A549 (cell line): ENCODE measurements around the gene NGF. TPM values are rescaled to one million over a fixed set of nuclear protein-coding genes. Genes with fewer than 3 reads are reported as not detected.

Experiments used
- ATAC-seq, 2 experiments: fragments of 200-7000 bp in 1 of 2; fragments of >200 bp in 1 of 2; cut with Nextera tagmentation in 1 of 2; cut with Tn5 transposase in 1 of 2; 3 replicates each; pipeline versions ENCODE4 v1.8.0 to v1.9.1; 2018 to 2020; ENCODE audit warnings: mild to moderate bottlenecking in 1 of 2, moderate library complexity in 1 of 2
- CTCF ChIA-PET: fragments of 300-600 bp; sonication (Branson Sonifier 250); formaldehyde crosslinking; extraction: SDS; loops from one replicate; lab custom pipeline; 2021; ENCODE audit warnings: antibody characterized with exemption, inconsistent platforms; lab: Yijun Ruan, JAX
- POLR2A ChIA-PET: fragments of 350-600 bp; formaldehyde crosslinking; extraction: SDS; loops from one replicate; lab custom pipeline; 2021; ENCODE audit warnings: antibody characterized with exemption, inconsistent platforms; lab: Yijun Ruan, JAX
- DNase-seq, 2 experiments: peaks; one replicate each; pipeline versions ENCODE4 v3.0.0 to v3.0.0-alpha.2; 2011 to 2016; ENCODE audit warnings: low read depth in 1 of 2, low spot score in 1 of 2
- FAIRE-seq: peaks from 2 replicates; lab custom pipeline; 2011; peaks lifted over from hg19 to GRCh38; lab: Jason Lieb, UNC
- H3K27ac ChIP-seq, 2 experiments: fragments of >200 bp; sonication (Bioruptor Twin); formaldehyde crosslinking; 3 replicates each; pipeline ENCODE4 v1.5.1; 2016 to 2017
- H3K4me1 ChIP-seq: fragments of >200 bp; sonication (Bioruptor Twin); formaldehyde crosslinking; 3 replicates; pipeline ENCODE4 v1.6.1; 2016
- H3K4me2 ChIP-seq: fragments of >200 bp; sonication (Bioruptor Twin); formaldehyde crosslinking; 3 replicates; pipeline ENCODE4 v1.6.1; 2016
- H3K4me3 ChIP-seq: fragments of >200 bp; sonication (Bioruptor Twin); formaldehyde crosslinking; 3 replicates; pipeline ENCODE4 v1.5.1; 2016
- H3K9me3 ChIP-seq: fragments of >200 bp; sonication (Bioruptor Twin); formaldehyde crosslinking; 3 replicates; pipeline ENCODE4 v1.6.1; 2016
- CBX8 ChIP-seq: fragments of 200-600 bp; sonication (generic); IDR thresholded peaks from 2 replicates; pipeline ENCODE4 v1.6.1; 2016
- CEBPB ChIP-seq, 2 experiments: fragments of >200 bp in 1 of 2; sonication (Bioruptor Twin) in 1 of 2; formaldehyde crosslinking in 1 of 2; IDR thresholded peaks; 2 replicates each; pipeline ENCODE4 v1.6.1; 2012 to 2016
- EHMT2 ChIP-seq: fragments of 200-600 bp; sonication (generic); IDR thresholded peaks from 2 replicates; pipeline ENCODE4 v1.6.1; 2016; ENCODE audit warnings: antibody characterized with exemption, low read depth, mild to moderate bottlenecking, moderate library complexity
- FOXS1 ChIP-seq: fragments of 250-450 bp; sonication (Bioruptor Pico); IDR thresholded peaks from 2 replicates; pipeline ENCODE4 v1.5.0; 2020; ENCODE audit warnings: mild to moderate bottlenecking, moderate library complexity
- HOXB5 ChIP-seq: fragments of 250-450 bp; sonication (Bioruptor Pico); IDR thresholded peaks from 2 replicates; pipeline ENCODE4 v1.5.0; 2020; ENCODE audit warnings: mild to moderate bottlenecking, moderate library complexity
- JUNB ChIP-seq: fragments of >200 bp; sonication (Bioruptor Twin); formaldehyde crosslinking; IDR thresholded peaks from 2 replicates; pipeline ENCODE4 v1.6.1; 2016
- MYC ChIP-seq: IDR thresholded peaks from 2 replicates; pipeline ENCODE4 v1.6.1; 2012; ENCODE audit warnings: mild to moderate bottlenecking, inconsistent platforms, low read length, improper control_type of control experiment, borderline replicate concordance
- NFE2L2 ChIP-seq: fragments of 150-350 bp; conservative IDR thresholded peaks from 2 replicates; pipeline ENCODE4 v1.6.1; 2014; ENCODE audit warnings: low read length
- PHF8 ChIP-seq: fragments of 200-600 bp; sonication (generic); IDR thresholded peaks from 2 replicates; pipeline ENCODE4 v1.6.1; 2016; ENCODE audit warnings: low read depth, mild to moderate bottlenecking, antibody characterized with exemption, moderate library complexity, borderline replicate concordance
- POLR2A ChIP-seq: IDR thresholded peaks from 2 replicates; pipeline ENCODE4 v1.6.1; 2012; ENCODE audit warnings: mild to moderate bottlenecking, low read length
- RAD21 ChIP-seq, 2 experiments: fragments of >200 bp in 1 of 2; sonication (Bioruptor Twin) in 1 of 2; formaldehyde crosslinking in 1 of 2; IDR thresholded peaks in 1 of 2; conservative IDR thresholded peaks in 1 of 2; 2 replicates in 1 of 2; 3 replicates in 1 of 2; pipeline ENCODE4 v1.6.1; 2012 to 2018; ENCODE audit warnings: inconsistent platforms in 1 of 2
- RARB ChIP-seq: fragments of 250-450 bp; sonication (Bioruptor Pico); IDR thresholded peaks from 2 replicates; pipeline ENCODE4 v1.8.0; 2021; ENCODE audit warnings: mild to moderate bottlenecking, moderate library complexity
- RNF2 ChIP-seq: fragments of 200-600 bp; sonication (generic); IDR thresholded peaks from 2 replicates; pipeline ENCODE4 v1.6.1; 2016; ENCODE audit warnings: low read depth, mild to moderate bottlenecking, antibody characterized with exemption, moderate library complexity, borderline replicate concordance
- SMC3 ChIP-seq: fragments of >200 bp; sonication (Bioruptor Twin); formaldehyde crosslinking; IDR thresholded peaks from 3 replicates; pipeline ENCODE4 v1.6.1; 2018; ENCODE audit warnings: inconsistent platforms
- ZC3H11A ChIP-seq: fragments of 450-650 bp; IDR thresholded peaks from 2 replicates; pipeline ENCODE4 v1.6.1; 2014; ENCODE audit warnings: antibody characterized with exemption, mild to moderate bottlenecking
- WGBS: methylation state at CpG from one replicate; pipeline ENCODE4 v1.1.6; 2017; ENCODE audit errors: missing lambda C conversion rate; 5-methylcytosine and 5-hydroxymethylcytosine counted together
- polyA plus RNA-seq, 4 experiments: library from polyadenylated mRNA; depleted of rRNA in 3 of 4; stranded (reverse); fragments of >200 nt; fragmentation: RNase III in 1 of 4; extraction: RNeasy Plus Mini Kit Qiagen cat#74134 plus additional on column Dnase treatment in 1 of 4; gene quantifications; 2 replicates in 3 of 4; 3 replicates in 1 of 4; pipeline ENCODE4 v1.2.3, GENCODE V29; 2011 to 2017
- TF ChIP-seq, protein P1 (sequence below): fragments of 200-600 bp; sonication (generic); IDR thresholded peaks from 2 replicates; pipeline ENCODE4 v1.6.1; 2016; ENCODE audit warnings: antibody characterized with exemption, mild to moderate bottlenecking, moderate library complexity
- TF ChIP-seq, protein P2 (sequence below): fragments of 250-450 bp; sonication (Bioruptor Pico); IDR thresholded peaks from 2 replicates; pipeline ENCODE4 v1.5.0; 2020; ENCODE audit warnings: low read depth, mild to moderate bottlenecking, moderate library complexity
- TF ChIP-seq, protein P3 (sequence below): fragments of 250-450 bp; sonication (Bioruptor Pico); IDR thresholded peaks from 2 replicates; pipeline ENCODE4 v1.5.0; 2021; ENCODE audit warnings: mild to moderate bottlenecking, moderate library complexity, borderline replicate concordance
- TF ChIP-seq, protein P4 (sequence below): IDR thresholded peaks from 2 replicates; pipeline ENCODE4 v1.6.1; 2012; ENCODE audit warnings: low read depth, borderline replicate concordance

Gene NGF
- polyA plus RNA-seq, 2 of the 4 experiments (the other 2 are of a cell fraction) = 0.71 to 1.6 TPM

DNA sequence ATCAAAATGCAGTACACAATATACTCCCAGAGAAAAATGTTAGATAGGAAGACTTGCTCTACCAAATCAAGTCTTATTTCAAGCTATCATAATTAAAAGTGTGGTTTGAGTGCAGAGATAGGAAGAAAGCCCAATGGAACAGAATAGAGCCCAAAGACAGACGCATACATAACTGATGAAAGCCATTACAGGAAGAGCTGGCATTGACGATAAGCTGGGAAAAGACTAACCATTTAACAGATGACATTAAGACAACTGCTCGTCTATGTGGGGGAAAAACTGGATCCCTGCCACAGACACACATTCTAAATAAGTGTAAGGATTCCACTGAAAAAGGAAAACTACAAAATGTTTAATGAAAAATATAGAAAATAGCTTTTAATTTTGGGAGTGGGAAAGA, 85.5 kb downstream of the NGF start:
- POLR2A ChIA-PET = no interaction called here
- Histone ChIP-seq H3K27ac (no peak overlapping the region), H3K4me1 (no peaks in the 10 kb centered on the region), H3K4me3 (no peak overlapping the region), H3K4me2 (no peak overlapping the region), H3K9me3 (0 out of 3 replicates have a peak, but pooled peaks cover 2% of the 10 kb centered on the region)
- FAIRE-seq = no peak
- CTCF ChIA-PET = interaction anchor here (1.2 kb wide), 1 partner anchor 113 kb away, joined by 3 read pairs; no protein-coding TSS in a partner anchor
- ATAC-seq = no peak
- WGBS = 83% methylated on average over 3 of the region's 3 CpGs
- no peak for TF ChIP-seq ZC3H11A
- DNase-seq = no peak

DNA sequence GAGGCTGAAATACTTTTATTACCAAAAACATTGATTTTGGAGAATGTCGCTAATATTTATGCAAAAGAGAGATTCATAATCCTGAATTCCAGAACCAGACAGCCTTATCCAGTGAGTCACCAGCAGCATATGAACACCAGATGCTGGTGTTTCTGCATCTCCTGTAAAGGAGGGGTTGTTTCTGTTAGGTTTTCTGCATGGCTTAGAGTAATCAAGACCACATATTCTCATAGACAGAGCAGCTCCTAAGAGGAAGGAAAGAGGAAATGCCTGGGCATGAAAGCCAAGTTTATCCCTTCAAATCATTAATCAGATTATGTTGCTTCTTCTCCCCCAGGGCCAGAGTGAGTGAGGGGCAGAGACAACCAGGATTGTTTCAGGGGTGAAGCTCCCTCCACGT, 86.2 kb downstream of the NGF start:
- Histone ChIP-seq H3K4me2 (no peak overlapping the region), H3K9me3 (no peaks in the 10 kb centered on the region), H3K27ac (no peak overlapping the region), H3K4me1 (no peaks in the 10 kb centered on the region), H3K4me3 (no peak overlapping the region)
- no peak for ATAC-seq
- DNase-seq = no peak
- no peak for FAIRE-seq
- ChIA-PET CTCF (interaction anchor here (1.2 kb wide), 1 partner anchor 113 kb away, joined by 3 read pairs; no protein-coding TSS in a partner anchor), POLR2A (no interaction called here)
- WGBS = 34% methylated on average over 2 of the region's 2 CpGs
- TF ChIP-seq, protein P1, sequence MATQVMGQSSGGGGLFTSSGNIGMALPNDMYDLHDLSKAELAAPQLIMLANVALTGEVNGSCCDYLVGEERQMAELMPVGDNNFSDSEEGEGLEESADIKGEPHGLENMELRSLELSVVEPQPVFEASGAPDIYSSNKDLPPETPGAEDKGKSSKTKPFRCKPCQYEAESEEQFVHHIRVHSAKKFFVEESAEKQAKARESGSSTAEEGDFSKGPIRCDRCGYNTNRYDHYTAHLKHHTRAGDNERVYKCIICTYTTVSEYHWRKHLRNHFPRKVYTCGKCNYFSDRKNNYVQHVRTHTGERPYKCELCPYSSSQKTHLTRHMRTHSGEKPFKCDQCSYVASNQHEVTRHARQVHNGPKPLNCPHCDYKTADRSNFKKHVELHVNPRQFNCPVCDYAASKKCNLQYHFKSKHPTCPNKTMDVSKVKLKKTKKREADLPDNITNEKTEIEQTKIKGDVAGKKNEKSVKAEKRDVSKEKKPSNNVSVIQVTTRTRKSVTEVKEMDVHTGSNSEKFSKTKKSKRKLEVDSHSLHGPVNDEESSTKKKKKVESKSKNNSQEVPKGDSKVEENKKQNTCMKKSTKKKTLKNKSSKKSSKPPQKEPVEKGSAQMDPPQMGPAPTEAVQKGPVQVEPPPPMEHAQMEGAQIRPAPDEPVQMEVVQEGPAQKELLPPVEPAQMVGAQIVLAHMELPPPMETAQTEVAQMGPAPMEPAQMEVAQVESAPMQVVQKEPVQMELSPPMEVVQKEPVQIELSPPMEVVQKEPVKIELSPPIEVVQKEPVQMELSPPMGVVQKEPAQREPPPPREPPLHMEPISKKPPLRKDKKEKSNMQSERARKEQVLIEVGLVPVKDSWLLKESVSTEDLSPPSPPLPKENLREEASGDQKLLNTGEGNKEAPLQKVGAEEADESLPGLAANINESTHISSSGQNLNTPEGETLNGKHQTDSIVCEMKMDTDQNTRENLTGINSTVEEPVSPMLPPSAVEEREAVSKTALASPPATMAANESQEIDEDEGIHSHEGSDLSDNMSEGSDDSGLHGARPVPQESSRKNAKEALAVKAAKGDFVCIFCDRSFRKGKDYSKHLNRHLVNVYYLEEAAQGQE = no peak
- TF ChIP-seq MYC (no peak), RNF2 (no peak), PHF8 (no peak), JUNB (no peak), POLR2A (no peak), CBX8 (no peak), HOXB5 (CRISPR knock-in tag) (no peak), SMC3 (no peak), EHMT2 (no peak), RARB (CRISPR knock-in tag) (no peak), CEBPB (IDR thresholded peaks at IDR 0.05) (no peak), NFE2L2 (no peak), FOXS1 (CRISPR knock-in tag) (no peak)
- TF ChIP-seq, protein P2, sequence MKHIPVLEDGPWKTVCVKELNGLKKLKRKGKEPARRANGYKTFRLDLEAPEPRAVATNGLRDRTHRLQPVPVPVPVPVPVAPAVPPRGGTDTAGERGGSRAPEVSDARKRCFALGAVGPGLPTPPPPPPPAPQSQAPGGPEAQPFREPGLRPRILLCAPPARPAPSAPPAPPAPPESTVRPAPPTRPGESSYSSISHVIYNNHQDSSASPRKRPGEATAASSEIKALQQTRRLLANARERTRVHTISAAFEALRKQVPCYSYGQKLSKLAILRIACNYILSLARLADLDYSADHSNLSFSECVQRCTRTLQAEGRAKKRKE = no peak
- TF ChIP-seq, protein P3, sequence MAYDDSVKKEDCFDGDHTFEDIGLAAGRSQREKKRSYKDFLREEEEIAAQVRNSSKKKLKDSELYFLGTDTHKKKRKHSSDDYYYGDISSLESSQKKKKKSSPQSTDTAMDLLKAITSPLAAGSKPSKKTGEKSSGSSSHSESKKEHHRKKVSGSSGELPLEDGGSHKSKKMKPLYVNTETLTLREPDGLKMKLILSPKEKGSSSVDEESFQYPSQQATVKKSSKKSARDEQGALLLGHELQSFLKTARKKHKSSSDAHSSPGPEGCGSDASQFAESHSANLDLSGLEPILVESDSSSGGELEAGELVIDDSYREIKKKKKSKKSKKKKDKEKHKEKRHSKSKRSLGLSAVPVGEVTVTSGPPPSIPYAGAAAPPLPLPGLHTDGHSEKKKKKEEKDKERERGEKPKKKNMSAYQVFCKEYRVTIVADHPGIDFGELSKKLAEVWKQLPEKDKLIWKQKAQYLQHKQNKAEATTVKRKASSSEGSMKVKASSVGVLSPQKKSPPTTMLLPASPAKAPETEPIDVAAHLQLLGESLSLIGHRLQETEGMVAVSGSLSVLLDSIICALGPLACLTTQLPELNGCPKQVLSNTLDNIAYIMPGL (CRISPR knock-in tag) = no peak

DNA sequence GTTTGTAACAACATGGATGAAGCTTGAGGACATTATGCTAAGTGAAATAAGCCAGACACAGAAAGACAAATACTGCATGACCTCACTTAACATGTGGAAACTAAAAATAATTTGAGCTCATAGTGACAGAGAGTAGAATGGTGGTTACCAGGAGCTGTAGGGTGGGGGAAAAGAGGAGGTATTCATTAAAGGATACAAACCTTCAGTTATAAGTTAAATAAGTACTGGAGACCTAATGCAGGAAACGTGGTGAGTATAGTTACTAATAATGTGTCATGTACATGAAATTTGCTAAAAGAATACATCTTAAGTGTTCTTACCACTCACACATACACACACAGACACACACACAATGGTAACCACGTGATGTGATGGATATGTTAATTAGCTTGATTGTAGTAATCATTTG, 86.7 kb downstream of the NGF start:
- no peak for TF ChIP-seq RAD21 (conservative IDR thresholded peaks at IDR 0.05 in 1 of 2, IDR thresholded peaks at IDR 0.05 in 1 of 2)
- TF ChIP-seq, protein P4, sequence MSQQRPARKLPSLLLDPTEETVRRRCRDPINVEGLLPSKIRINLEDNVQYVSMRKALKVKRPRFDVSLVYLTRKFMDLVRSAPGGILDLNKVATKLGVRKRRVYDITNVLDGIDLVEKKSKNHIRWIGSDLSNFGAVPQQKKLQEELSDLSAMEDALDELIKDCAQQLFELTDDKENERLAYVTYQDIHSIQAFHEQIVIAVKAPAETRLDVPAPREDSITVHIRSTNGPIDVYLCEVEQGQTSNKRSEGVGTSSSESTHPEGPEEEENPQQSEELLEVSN = no peak
- CTCF ChIA-PET = interaction anchor here (0.7 kb wide), 1 partner anchor 23 kb away, joined by 3 read pairs; no protein-coding TSS in a partner anchor
- DNase-seq = no peak
- POLR2A ChIA-PET = no interaction called here
- H3K4me3 ChIP-seq = no peak overlapping the region
- H3K4me1 ChIP-seq = no peaks in the 10 kb centered on the region
- H3K4me2 ChIP-seq = no peak overlapping the region
- H3K27ac ChIP-seq = no peak overlapping the region
- 15% methylated on average over 2 of the region's 2 CpGs for WGBS
- ATAC-seq = no peak
- FAIRE-seq = no peak
- no peaks in the 10 kb centered on the region for H3K9me3 ChIP-seq
